ENCODE data around the gene TOGARAM1. TPM values are rescaled to one million over a fixed set of nuclear protein-coding genes. Genes with fewer than 3 reads are reported as not detected.

TOGARAM1 gene
- total and polyA plus RNA-seq, 2 donors (not counting 3 experiments of a cell fraction or from before 2014, with no cell fraction given): 4.2 to 13.8 TPM

DNA sequence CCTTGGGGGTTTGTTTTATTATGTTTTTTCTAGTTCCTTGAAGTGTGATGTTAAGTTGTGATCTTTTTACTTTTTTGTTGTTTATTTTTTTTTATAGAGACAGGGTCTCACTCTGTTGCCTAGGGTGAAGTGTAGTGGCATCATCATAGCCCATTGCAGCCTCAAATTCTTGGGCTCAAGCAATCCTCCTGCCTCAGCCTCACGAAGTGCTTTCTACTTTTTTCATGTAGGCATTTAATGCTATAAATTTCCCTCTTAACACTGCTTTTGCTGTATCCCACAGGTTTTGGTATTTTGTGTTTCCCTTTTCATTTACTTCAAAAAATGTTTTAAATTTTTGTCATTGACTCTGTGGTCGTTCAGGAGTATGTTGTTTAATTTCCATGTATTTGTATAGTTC, 95.4 kb downstream of the TOGARAM1 start:
- ChIA-PET CTCF (interaction anchor here (2.0 kb wide), 1 partner anchor 14 kb away, joined by 4 read pairs; no protein-coding TSS in a partner anchor), POLR2A (no interaction called here)
- H3K27ac ChIP-seq (ENCODE audit: insufficient read depth, low read depth, low read length): no peak overlapping the region
- no TSS peak for BruUV-seq (replicated peaks)
- H3K9me1 ChIP-seq (replicated peaks; ENCODE audit: control insufficient read depth, extremely low read depth, insufficient read depth, low read length): no peaks in the 10 kb centered on the region
- DNase-seq (ENCODE audit: low read depth, low spot score): no peak
- FAIRE-seq: no peak
- no peaks in the 10 kb centered on the region for H4K20me1 ChIP-seq (replicated peaks; ENCODE audit: control insufficient read depth, extremely low read depth, insufficient read depth, low read length)
- no peak overlapping the region for H3K4me3 ChIP-seq (replicated peaks in 1 of 3; ENCODE audit: insufficient read depth in 1 of 3, low read depth in 1 of 3, low read length in 3 of 3)
- intact Hi-C loops (cut with micrococcal nuclease): no loop called here
- no peaks in the 10 kb centered on the region for H3K27me3 ChIP-seq (ENCODE audit: control insufficient read depth in 2 of 2, insufficient read depth in 2 of 2, low read length in 2 of 2)
- no peaks in the 10 kb centered on the region for H3K36me3 ChIP-seq (ENCODE audit: control insufficient read depth in 2 of 2, extremely low read depth in 1 of 2, insufficient read depth in 2 of 2, low read length in 2 of 2)
- H3K9me3 ChIP-seq (replicated peaks; ENCODE audit: control insufficient read depth, insufficient read depth, low read length): no peaks in the 10 kb centered on the region
- H3K79me2 ChIP-seq (ENCODE audit: control insufficient read depth, insufficient read depth, low read length): peaks cover 2% of the 10 kb centered on the region
- TF ChIP-seq POLR2A (IDR thresholded peaks at IDR 0.05; ENCODE audit: low read depth, low read length) (no peak), MYC (IDR thresholded peaks at IDR 0.05; ENCODE audit: low read depth, low read length) (no peak), FOS (IDR thresholded peaks at IDR 0.05; ENCODE audit: borderline replicate concordance, insufficient read depth, low read length) (no peak), GATA2 (IDR thresholded peaks at IDR 0.05; ENCODE audit: insufficient read depth, insufficient read length, low read depth, low read length) (no peak), JUN (IDR thresholded peaks at IDR 0.05; ENCODE audit: borderline replicate concordance, insufficient read depth, insufficient read length, low read depth) (no peak)
- TF ChIP-seq, protein P1, sequence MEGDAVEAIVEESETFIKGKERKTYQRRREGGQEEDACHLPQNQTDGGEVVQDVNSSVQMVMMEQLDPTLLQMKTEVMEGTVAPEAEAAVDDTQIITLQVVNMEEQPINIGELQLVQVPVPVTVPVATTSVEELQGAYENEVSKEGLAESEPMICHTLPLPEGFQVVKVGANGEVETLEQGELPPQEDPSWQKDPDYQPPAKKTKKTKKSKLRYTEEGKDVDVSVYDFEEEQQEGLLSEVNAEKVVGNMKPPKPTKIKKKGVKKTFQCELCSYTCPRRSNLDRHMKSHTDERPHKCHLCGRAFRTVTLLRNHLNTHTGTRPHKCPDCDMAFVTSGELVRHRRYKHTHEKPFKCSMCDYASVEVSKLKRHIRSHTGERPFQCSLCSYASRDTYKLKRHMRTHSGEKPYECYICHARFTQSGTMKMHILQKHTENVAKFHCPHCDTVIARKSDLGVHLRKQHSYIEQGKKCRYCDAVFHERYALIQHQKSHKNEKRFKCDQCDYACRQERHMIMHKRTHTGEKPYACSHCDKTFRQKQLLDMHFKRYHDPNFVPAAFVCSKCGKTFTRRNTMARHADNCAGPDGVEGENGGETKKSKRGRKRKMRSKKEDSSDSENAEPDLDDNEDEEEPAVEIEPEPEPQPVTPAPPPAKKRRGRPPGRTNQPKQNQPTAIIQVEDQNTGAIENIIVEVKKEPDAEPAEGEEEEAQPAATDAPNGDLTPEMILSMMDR (IDR thresholded peaks at IDR 0.05; ENCODE audit: extremely low read depth in 1 of 2, insufficient read depth in 1 of 2, low read depth in 1 of 2, low read length in 2 of 2): no peak
- TF ChIP-seq, protein P2, sequence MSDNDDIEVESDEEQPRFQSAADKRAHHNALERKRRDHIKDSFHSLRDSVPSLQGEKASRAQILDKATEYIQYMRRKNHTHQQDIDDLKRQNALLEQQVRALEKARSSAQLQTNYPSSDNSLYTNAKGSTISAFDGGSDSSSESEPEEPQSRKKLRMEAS (IDR thresholded peaks at IDR 0.05; ENCODE audit: insufficient read depth, insufficient read length): no peak
- no peak overlapping the region for H3K4me2 ChIP-seq (ENCODE audit: insufficient read depth, low read length)
- H2AFZ ChIP-seq (ENCODE audit: low read depth, low read length): no peak overlapping the region
- H3K9ac ChIP-seq (replicated peaks; ENCODE audit: extremely low read depth, insufficient read depth, low read length): no peak overlapping the region
- dilution Hi-C loops (cut with MboI; ENCODE audit: extremely low pct_ligation_motif_present, low sequenced_read_pairs): no loop called here
- H3K4me1 ChIP-seq (ENCODE audit: control insufficient read depth, extremely low read depth, insufficient read depth, low read length): no peaks in the 10 kb centered on the region

Measured in endothelial cell of umbilical vein (primary cell).